Left ventricle myocardium inferior (tissue), 1 donor: ENCODE data around the gene KIF20A. TPM values are rescaled to one million over a fixed set of nuclear protein-coding genes. Genes with fewer than 3 reads are reported as not detected.

Experiments used
- DNase-seq: peaks from one replicate; pipeline ENCODE4 v3.0.0-alpha.2; 2020
- H3K27ac ChIP-seq: fragments of 200-600 bp; replicated peaks from 2 replicates; pipeline ENCODE4 v1.8.0; 2021
- H3K27me3 ChIP-seq: fragments of 200-600 bp; 2 replicates; pipeline ENCODE4 v1.8.0; 2021; ENCODE audit warnings: low read depth
- H3K36me3 ChIP-seq: fragments of 200-600 bp; 2 replicates; pipeline ENCODE4 v1.8.0; 2021
- H3K4me1 ChIP-seq: fragments of 200-600 bp; 2 replicates; pipeline ENCODE4 v1.8.0; 2021
- H3K4me3 ChIP-seq: fragments of 200-600 bp; 2 replicates; pipeline ENCODE4 v1.8.0; 2021; ENCODE audit warnings: mild to moderate bottlenecking, moderate library complexity
- H3K9me3 ChIP-seq: fragments of 200-600 bp; replicated peaks from 2 replicates; pipeline ENCODE4 v1.8.0; 2021
- intact Hi-C: fragments of 100-400 bp; cut with micrococcal nuclease; formaldehyde crosslinking; loops from one replicate; pipeline ENCODE4 v1.11.0; 2022
- total RNA-seq: library from RNA; stranded (reverse); fragmentation: NEBNext Ultra II Directional; extraction: Animal tissue kit (Norgen Biotek cat#: 25700); gene quantifications from one replicate; pipeline ENCODE4 v1.2.1, GENCODE V29; 2021
- TF ChIP-seq, protein P1 (sequence below): fragments of 200-600 bp; IDR thresholded peaks from 2 replicates; pipeline ENCODE4 v1.8.0; 2021; ENCODE audit warnings: antibody characterized with exemption, mild to moderate bottlenecking, borderline replicate concordance
- donor health status: DM: no; HTN: yes; CAD: no; lungs with severe emphysema.

Gene KIF20A
- total RNA-seq, 1 donor from 2014 or later, result 0.77 TPM

DNA sequence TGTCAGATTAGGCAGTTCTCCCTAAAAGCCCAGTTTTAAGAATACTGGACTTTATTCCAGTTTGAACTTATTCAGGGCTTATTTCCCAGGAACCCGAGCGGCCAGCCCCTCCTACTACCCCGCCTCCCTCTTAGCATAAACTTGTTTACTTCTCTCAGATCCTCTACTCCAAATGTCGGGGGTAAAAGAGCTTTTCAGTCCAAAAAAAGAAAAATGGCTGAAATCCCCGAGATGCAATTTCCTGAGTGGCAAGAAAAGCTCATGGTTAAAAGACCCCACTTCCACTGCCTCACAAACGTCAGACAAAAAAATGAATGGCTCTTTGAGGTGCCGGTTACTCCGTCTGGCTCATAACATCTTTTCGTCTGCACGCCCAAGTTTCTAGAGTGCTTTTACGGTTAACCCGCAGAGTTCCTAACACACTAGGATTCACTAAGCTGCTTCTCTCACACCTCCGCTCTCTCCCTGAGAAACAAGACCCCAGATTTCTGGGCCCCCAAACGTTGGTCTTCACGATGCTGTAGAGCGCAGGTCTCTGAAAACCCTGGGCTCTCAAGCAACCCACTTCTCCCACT is 884 bp upstream of the KIF20A start:
- H3K4me3 ChIP-seq, result peak overlapping the region; percentile 85

DNA sequence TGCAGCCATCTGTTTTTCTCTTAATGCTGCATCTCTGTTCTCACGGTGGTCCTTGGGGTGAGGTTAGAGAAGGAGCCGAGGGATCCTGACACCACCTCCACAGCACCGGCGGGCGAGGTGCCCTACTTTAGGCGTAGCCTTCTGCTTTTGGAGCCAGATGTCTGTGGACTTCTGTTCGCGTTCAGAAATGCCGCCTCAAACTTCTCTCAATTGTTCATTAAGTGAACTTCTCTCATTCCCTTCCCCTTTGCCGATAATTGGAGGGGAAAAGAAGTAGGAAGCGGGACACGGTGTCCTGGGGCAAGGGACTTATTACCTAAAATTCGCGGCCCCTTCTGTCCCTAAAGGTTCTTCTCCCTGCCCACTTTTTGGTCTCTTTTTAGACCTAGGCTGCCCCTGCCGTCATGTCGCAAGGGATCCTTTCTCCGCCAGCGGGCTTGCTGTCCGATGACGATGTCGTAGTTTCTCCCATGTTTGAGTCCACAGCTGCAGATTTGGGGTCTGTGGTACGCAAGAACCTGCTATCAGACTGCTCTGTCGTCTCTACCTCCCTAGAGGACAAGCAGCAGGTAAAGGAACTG is 455 bp downstream of the KIF20A start:
- Histone ChIP-seq H3K36me3 (peaks cover 32% of the 10 kb centered on the region), H3K27me3 (no peaks in the 10 kb centered on the region), H3K4me3 (peak overlapping the region; percentile 85), H3K9me3 (no peaks in the 10 kb centered on the region), H3K4me1 (peaks cover 51% of the 10 kb centered on the region), H3K27ac (no peak overlapping the region)
- intact Hi-C loops, result no loop called here
- TF ChIP-seq, protein P1, sequence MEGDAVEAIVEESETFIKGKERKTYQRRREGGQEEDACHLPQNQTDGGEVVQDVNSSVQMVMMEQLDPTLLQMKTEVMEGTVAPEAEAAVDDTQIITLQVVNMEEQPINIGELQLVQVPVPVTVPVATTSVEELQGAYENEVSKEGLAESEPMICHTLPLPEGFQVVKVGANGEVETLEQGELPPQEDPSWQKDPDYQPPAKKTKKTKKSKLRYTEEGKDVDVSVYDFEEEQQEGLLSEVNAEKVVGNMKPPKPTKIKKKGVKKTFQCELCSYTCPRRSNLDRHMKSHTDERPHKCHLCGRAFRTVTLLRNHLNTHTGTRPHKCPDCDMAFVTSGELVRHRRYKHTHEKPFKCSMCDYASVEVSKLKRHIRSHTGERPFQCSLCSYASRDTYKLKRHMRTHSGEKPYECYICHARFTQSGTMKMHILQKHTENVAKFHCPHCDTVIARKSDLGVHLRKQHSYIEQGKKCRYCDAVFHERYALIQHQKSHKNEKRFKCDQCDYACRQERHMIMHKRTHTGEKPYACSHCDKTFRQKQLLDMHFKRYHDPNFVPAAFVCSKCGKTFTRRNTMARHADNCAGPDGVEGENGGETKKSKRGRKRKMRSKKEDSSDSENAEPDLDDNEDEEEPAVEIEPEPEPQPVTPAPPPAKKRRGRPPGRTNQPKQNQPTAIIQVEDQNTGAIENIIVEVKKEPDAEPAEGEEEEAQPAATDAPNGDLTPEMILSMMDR, result no peak
- no peak for DNase-seq

More for the DNA sequence above, 884 bp upstream of the KIF20A start:
- Histone ChIP-seq H3K9me3 (no peaks in the 10 kb centered on the region), H3K36me3 (peaks cover 43% of the 10 kb centered on the region), H3K27ac (peak overlapping the region; percentile 97), H3K4me1 (peaks cover 46% of the 10 kb centered on the region), H3K27me3 (no peaks in the 10 kb centered on the region)
- TF ChIP-seq, protein P1, result no peak
- intact Hi-C loops, result no loop called here
- DNase-seq, result peak; percentile 24

DNA sequence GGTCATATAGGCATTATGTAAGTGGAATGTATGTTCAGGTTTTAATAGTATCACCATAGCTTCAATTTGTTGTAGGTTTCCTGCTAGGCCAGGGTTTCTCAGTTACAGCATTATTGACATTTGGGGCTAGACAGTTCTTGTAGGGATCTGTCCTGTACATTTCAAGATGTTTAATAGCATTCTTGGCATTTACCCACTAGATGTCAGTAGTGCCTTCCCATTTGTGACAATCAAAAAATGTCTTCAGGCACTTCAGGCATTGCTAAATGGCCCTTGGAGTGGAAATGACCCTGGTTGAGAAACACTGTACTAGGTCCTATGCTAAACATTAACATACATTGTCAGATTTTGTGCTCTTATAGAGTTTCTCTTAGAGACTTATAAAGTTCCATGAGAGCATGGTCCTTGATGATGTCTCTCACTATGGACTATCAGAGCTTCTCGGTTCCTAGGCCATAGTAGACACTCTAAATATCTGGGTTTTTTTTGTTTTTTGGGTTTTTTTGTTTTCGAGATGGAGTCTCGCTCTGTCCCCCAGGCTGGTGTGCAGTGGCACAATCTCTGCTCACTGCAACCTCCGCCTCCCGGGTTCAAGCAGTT is 1.4 kb downstream of the KIF20A start:
- TF ChIP-seq, protein P1, result peak; percentile 19
- no peaks in the 10 kb centered on the region for H3K9me3 ChIP-seq
- peaks cover 31% of the 10 kb centered on the region for H3K36me3 ChIP-seq
- intact Hi-C loops, result no loop called here
- no peaks in the 10 kb centered on the region for H3K27me3 ChIP-seq
- no peak overlapping the region for H3K4me3 ChIP-seq
- no peak overlapping the region for H3K27ac ChIP-seq
- DNase-seq, result no peak
- peaks cover 47% of the 10 kb centered on the region for H3K4me1 ChIP-seq

DNA sequence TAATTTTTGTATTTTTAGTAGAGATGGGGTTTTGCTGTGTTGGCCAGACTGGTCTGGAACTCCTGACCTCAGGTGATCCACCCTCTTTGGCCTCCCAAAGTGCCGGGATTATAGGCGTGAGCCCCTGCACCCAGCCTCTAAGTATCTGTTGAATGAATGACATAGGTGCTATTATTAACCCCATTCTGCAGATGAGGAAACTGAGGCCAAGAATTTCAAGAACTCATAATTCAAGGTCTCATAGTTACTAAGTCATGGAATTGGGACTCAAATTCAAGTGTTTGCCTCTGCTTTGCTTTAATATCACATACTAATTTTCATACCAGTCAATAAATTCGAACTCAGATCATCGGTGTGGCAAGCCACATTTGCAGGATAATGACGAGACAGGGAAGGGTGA is 1.9 kb downstream of the KIF20A start:
- Histone ChIP-seq H3K4me1 (peaks cover 47% of the 10 kb centered on the region), H3K4me3 (no peak overlapping the region), H3K27ac (no peak overlapping the region), H3K27me3 (no peaks in the 10 kb centered on the region), H3K36me3 (peaks cover 25% of the 10 kb centered on the region), H3K9me3 (no peaks in the 10 kb centered on the region)
- TF ChIP-seq, protein P1, result no peak
- no peak for DNase-seq
- intact Hi-C loops, result no loop called here

DNA sequence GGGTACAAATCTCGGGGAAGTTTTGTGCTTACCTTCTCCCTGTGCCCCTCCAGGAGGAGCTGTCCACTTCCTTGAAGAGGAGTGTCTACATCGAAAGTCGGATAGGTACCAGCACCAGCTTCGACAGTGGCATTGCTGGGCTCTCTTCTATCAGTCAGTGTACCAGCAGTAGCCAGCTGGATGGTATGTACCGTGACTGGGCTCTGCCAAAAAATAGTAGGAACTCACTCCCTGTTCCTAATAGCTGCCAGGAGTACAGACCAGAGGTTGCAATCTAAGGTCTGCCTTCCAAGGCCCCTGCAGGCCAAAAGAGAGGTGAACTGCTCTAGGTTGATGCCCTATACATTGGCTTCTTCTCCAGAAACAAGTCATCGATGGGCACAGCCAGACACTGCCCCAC is 3.9 kb downstream of the KIF20A start:
- DNase-seq, result no peak
- intact Hi-C loops, result no loop called here
- H3K36me3 ChIP-seq, result peaks cover 29% of the 10 kb centered on the region
- peak overlapping the region; percentile 57 for H3K27ac ChIP-seq
- no peaks in the 10 kb centered on the region for H3K9me3 ChIP-seq
- peaks cover 29% of the 10 kb centered on the region for H3K4me1 ChIP-seq
- no peak overlapping the region for H3K4me3 ChIP-seq
- H3K27me3 ChIP-seq, result no peaks in the 10 kb centered on the region
- TF ChIP-seq, protein P1, result no peak
